Measurements from ENCODE around the gene KCNQ5.

Gene KCNQ5

GRCh38 chr6:72675396-72675795 lies 53.5 kb downstream of the KCNQ5 start:
- Histone ChIP-seq H3K4me3 (ENCODE audit: low read length) (no peak overlapping the region), H4K20me1 (ENCODE audit: insufficient read depth, low read length) (no peaks in the 10 kb centered on the region), H3K36me3 (replicated peaks; ENCODE audit: low read depth, low read length) (no peaks in the 10 kb centered on the region), H3K4me1 (ENCODE audit: low read length) (no peaks in the 10 kb centered on the region), H3K79me2 (ENCODE audit: low read length) (no peaks in the 10 kb centered on the region), H3K4me2 (ENCODE audit: low read length) (no peak overlapping the region), H3K9me3 (ENCODE audit: insufficient read depth, low read length) (no peaks in the 10 kb centered on the region), H3K9ac (ENCODE audit: low read length) (no peak overlapping the region), H3K27ac (ENCODE audit: low read length) (no peak overlapping the region), H3K27me3 (ENCODE audit: low read depth, low read length) (no peaks in the 10 kb centered on the region), H2AFZ (ENCODE audit: low read depth, low read length) (no peak overlapping the region)
- TF ChIP-seq EZH2phosphoT487 (IDR thresholded peaks at IDR 0.05; ENCODE audit: low read depth) (no peak), CTCF (IDR thresholded peaks at IDR 0.05; ENCODE audit: low read depth, low read length) (no peak)

- no peak for TF ChIP-seq EZH2phosphoT487 (IDR thresholded peaks at IDR 0.05; ENCODE audit: low read depth)
- no peak for TF ChIP-seq CTCF (IDR thresholded peaks at IDR 0.05; ENCODE audit: low read depth, low read length)
Observed at GRCh38 chr6:72676995-72677394, 55.1 kb downstream of the KCNQ5 start.

GRCh38 chr6:72677740-72678139 lies 55.9 kb downstream of the KCNQ5 start:
- H3K36me3 ChIP-seq (replicated peaks; ENCODE audit: low read depth, low read length): no peaks in the 10 kb centered on the region

More at GRCh38 chr6:72676995-72677394, 55.1 kb downstream of the KCNQ5 start:
- no peak overlapping the region for H3K9ac ChIP-seq (ENCODE audit: low read length)
- no peak overlapping the region for H3K4me2 ChIP-seq (ENCODE audit: low read length)
- H3K27ac ChIP-seq (ENCODE audit: low read length): no peak overlapping the region
- no peak overlapping the region for H3K4me3 ChIP-seq (ENCODE audit: low read length)
- H4K20me1 ChIP-seq (ENCODE audit: insufficient read depth, low read length): no peaks in the 10 kb centered on the region
- no peak overlapping the region for H2AFZ ChIP-seq (ENCODE audit: low read depth, low read length)
- H3K36me3 ChIP-seq (replicated peaks; ENCODE audit: low read depth, low read length): no peaks in the 10 kb centered on the region
- H3K27me3 ChIP-seq (ENCODE audit: low read depth, low read length): no peaks in the 10 kb centered on the region
- no peaks in the 10 kb centered on the region for H3K4me1 ChIP-seq (ENCODE audit: low read length)
- H3K9me3 ChIP-seq (ENCODE audit: insufficient read depth, low read length): no peaks in the 10 kb centered on the region
- no peaks in the 10 kb centered on the region for H3K79me2 ChIP-seq (ENCODE audit: low read length)

GRCh38 chr6:72683797-72684196 lies 61.9 kb downstream of the KCNQ5 start:
- Histone ChIP-seq H3K9me3 (ENCODE audit: insufficient read depth, low read length) (no peaks in the 10 kb centered on the region), H3K9ac (ENCODE audit: low read length) (no peak overlapping the region), H3K27me3 (ENCODE audit: low read depth, low read length) (no peaks in the 10 kb centered on the region), H3K4me2 (ENCODE audit: low read length) (peak overlapping the region; percentile 19; the same call in 1 of the 2 replicates), H3K36me3 (replicated peaks; ENCODE audit: low read depth, low read length) (no peaks in the 10 kb centered on the region), H3K79me2 (ENCODE audit: low read length) (no peaks in the 10 kb centered on the region), H4K20me1 (ENCODE audit: insufficient read depth, low read length) (0 out of 2 replicates have a peak, but pooled peaks cover 3% of the 10 kb centered on the region), H3K4me1 (ENCODE audit: low read length) (peaks cover 14% of the 10 kb centered on the region), H3K4me3 (ENCODE audit: low read length) (no peak overlapping the region), H3K27ac (ENCODE audit: low read length) (no peak overlapping the region), H2AFZ (ENCODE audit: low read depth, low read length) (no peak overlapping the region)
- TF ChIP-seq CTCF (IDR thresholded peaks at IDR 0.05; ENCODE audit: low read depth, low read length) (no peak), EZH2phosphoT487 (IDR thresholded peaks at IDR 0.05; ENCODE audit: low read depth) (no peak)

More at GRCh38 chr6:72677740-72678139, 55.9 kb downstream of the KCNQ5 start:
- Histone ChIP-seq H3K4me3 (ENCODE audit: low read length) (no peak overlapping the region), H3K4me1 (ENCODE audit: low read length) (no peaks in the 10 kb centered on the region), H4K20me1 (ENCODE audit: insufficient read depth, low read length) (no peaks in the 10 kb centered on the region), H3K27ac (ENCODE audit: low read length) (no peak overlapping the region), H3K27me3 (ENCODE audit: low read depth, low read length) (no peaks in the 10 kb centered on the region), H3K9me3 (ENCODE audit: insufficient read depth, low read length) (no peaks in the 10 kb centered on the region), H3K79me2 (ENCODE audit: low read length) (no peaks in the 10 kb centered on the region), H2AFZ (ENCODE audit: low read depth, low read length) (no peak overlapping the region), H3K9ac (ENCODE audit: low read length) (no peak overlapping the region), H3K4me2 (ENCODE audit: low read length) (no peak overlapping the region)
- TF ChIP-seq EZH2phosphoT487 (IDR thresholded peaks at IDR 0.05; ENCODE audit: low read depth): no peak
- no peak for TF ChIP-seq CTCF (IDR thresholded peaks at IDR 0.05; ENCODE audit: low read depth, low read length)
